Smooth muscle cell (in vitro differentiated cells): ENCODE data around the gene CYP20A1. TPM values are rescaled to one million over a fixed set of nuclear protein-coding genes. Genes with fewer than 3 reads are reported as not detected.
"Not testable (repeated sequence)": the region's sequence is repeated elsewhere in the genome, so short reads cannot be mapped to it uniquely, and the experiment has no call there.

ENCODE experiments used
- DNase-seq: peaks from one replicate; lab custom pipeline; 2025; ENCODE audit not compliant: unreplicated experiment; lab: John Stamatoyannopoulos, UW
- H2AFZ ChIP-seq: fragments of 200-600 bp; sonication (generic); 2 replicates; pipeline ENCODE4 v1.6.0; 2016; ENCODE audit warnings: antibody characterized with exemption, low read depth, mild to moderate bottlenecking
- H3F3A ChIP-seq: fragments of 200-600 bp; sonication (generic); 2 replicates; pipeline ENCODE4 v1.6.0; 2017; ENCODE audit warnings: antibody characterized with exemption, low read depth
- H3K27ac ChIP-seq: fragments of 200-600 bp; sonication (generic); 2 replicates; pipeline ENCODE4 v1.5.1; 2016; ENCODE audit warnings: low read depth, mild to moderate bottlenecking
- H3K27me3 ChIP-seq: fragments of 200-600 bp; sonication (generic); 2 replicates; pipeline ENCODE4 v1.6.1; 2016; ENCODE audit warnings: low read depth, mild to moderate bottlenecking
- H3K36me3 ChIP-seq: fragments of 200-600 bp; sonication (generic); 2 replicates; pipeline ENCODE4 v1.5.1; 2016; ENCODE audit warnings: low read depth
- H3K4me1 ChIP-seq: fragments of 200-600 bp; sonication (generic); 2 replicates; pipeline ENCODE4 v1.5.1; 2016; ENCODE audit warnings: low read depth
- H3K4me2 ChIP-seq: fragments of 200-600 bp; sonication (generic); 2 replicates; pipeline ENCODE4 v1.6.0; 2016; ENCODE audit warnings: mild to moderate bottlenecking
- H3K4me3 ChIP-seq: fragments of 200-600 bp; sonication (generic); 2 replicates; pipeline ENCODE4 v1.5.1; 2016; ENCODE audit warnings: mild to moderate bottlenecking
- H3K79me2 ChIP-seq: fragments of 200-600 bp; sonication (generic); 2 replicates; pipeline ENCODE4 v1.6.0; 2016; ENCODE audit warnings: low read depth, mild to moderate bottlenecking
- H3K9ac ChIP-seq: fragments of 200-600 bp; sonication (generic); 2 replicates; pipeline ENCODE4 v1.6.0; 2016; ENCODE audit warnings: low read depth
- H3K9me3 ChIP-seq: fragments of 200-600 bp; sonication (generic); replicated peaks from 2 replicates; pipeline ENCODE4 v1.5.1; 2016; ENCODE audit warnings: low read depth
- H4K20me1 ChIP-seq: fragments of 200-600 bp; sonication (generic); 2 replicates; pipeline ENCODE4 v1.6.0; 2016; ENCODE audit warnings: low read depth
- WGBS: methylation state at CpG from one replicate; pipeline ENCODE4 v1.1.7; 2016; ENCODE audit warnings: low lambda C conversion rate; 5-methylcytosine and 5-hydroxymethylcytosine counted together
- polyA plus RNA-seq: library from polyadenylated mRNA; unstranded; fragments of >200 nt; fragmentation: Nextera tagmentation; extraction: Ambion mirVana; gene quantifications from 2 replicates; pipeline ENCODE4 v1.2.1, GENCODE V29; 2016
- total RNA-seq: library from RNA; depleted of rRNA; stranded (reverse); fragments of >200 nt; gene quantifications from 2 replicates; pipeline ENCODE4 v1.2.3, GENCODE V29; 2014
- TF ChIP-seq, protein P1 (sequence below): fragments of 200-600 bp; sonication (generic); IDR thresholded peaks from 2 replicates; pipeline ENCODE4 v1.5.1; 2017; ENCODE audit warnings: borderline replicate concordance, mild to moderate bottlenecking, antibody characterized with exemption; ENCODE audit not compliant: insufficient read depth, poor library complexity, severe bottlenecking

The CYP20A1 gene
- total and polyA plus RNA-seq, 2 experiments from 2014 or later = 11.9 to 14.2 TPM

DNA sequence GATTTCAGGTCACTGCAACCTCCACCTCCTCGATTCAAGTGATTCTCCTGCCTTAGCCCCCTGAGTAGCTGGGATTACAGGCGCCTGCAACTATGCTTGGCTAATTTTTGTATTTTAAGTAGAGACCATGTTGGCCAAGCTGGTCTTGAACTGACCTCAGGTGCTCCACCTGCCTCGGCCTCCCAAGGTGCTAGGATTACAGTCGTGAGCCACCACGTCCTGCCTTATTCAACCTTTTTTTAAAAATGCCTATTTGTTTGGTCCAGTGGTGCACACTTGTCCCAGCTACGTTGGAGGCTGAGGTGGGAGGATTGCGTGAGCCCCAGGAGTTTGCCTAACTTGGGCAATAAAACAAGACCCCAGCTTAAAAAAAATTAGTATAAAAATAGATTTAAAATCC, 43.3 kb downstream of the CYP20A1 start:
- H3K9ac ChIP-seq = no peak overlapping the region
- WGBS = 98% methylated on average over 7 of the region's 7 CpGs
- no peak overlapping the region for H3K27ac ChIP-seq
- no peak overlapping the region for H3K4me2 ChIP-seq
- H3K4me3 ChIP-seq = no peak overlapping the region
- no peaks in the 10 kb centered on the region for H3F3A ChIP-seq
- no peaks in the 10 kb centered on the region for H4K20me1 ChIP-seq
- H3K4me1 ChIP-seq = no peaks in the 10 kb centered on the region
- no peak overlapping the region for H2AFZ ChIP-seq
- TF ChIP-seq, protein P1, sequence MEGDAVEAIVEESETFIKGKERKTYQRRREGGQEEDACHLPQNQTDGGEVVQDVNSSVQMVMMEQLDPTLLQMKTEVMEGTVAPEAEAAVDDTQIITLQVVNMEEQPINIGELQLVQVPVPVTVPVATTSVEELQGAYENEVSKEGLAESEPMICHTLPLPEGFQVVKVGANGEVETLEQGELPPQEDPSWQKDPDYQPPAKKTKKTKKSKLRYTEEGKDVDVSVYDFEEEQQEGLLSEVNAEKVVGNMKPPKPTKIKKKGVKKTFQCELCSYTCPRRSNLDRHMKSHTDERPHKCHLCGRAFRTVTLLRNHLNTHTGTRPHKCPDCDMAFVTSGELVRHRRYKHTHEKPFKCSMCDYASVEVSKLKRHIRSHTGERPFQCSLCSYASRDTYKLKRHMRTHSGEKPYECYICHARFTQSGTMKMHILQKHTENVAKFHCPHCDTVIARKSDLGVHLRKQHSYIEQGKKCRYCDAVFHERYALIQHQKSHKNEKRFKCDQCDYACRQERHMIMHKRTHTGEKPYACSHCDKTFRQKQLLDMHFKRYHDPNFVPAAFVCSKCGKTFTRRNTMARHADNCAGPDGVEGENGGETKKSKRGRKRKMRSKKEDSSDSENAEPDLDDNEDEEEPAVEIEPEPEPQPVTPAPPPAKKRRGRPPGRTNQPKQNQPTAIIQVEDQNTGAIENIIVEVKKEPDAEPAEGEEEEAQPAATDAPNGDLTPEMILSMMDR = no peak
- peaks cover 4% of the 10 kb centered on the region for H3K36me3 ChIP-seq
- no peaks in the 10 kb centered on the region for H3K9me3 ChIP-seq
- no peaks in the 10 kb centered on the region for H3K79me2 ChIP-seq
- DNase-seq = no peak
- no peaks in the 10 kb centered on the region for H3K27me3 ChIP-seq

DNA sequence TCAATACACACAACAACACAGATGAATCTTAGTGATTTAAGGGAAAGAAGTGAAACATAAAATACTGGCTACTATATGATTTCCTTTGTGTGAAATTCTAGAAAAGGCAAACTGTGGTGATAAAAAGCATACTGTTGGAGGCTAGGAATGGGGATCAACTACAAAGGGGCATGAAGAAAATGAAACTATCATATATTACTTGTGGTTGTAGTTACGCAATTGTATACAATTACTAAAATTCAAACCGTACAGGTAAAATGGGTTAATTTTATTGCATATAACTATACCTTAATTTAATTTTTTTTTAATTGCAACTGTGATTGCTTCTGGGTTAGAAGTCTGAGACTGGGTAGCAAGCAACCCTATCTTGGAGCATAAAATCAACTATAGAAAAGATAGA, 47.7 kb downstream of the CYP20A1 start:
- H3K79me2 ChIP-seq = no peaks in the 10 kb centered on the region
- H3K9ac ChIP-seq = no peak overlapping the region
- no peaks in the 10 kb centered on the region for H3K27me3 ChIP-seq
- TF ChIP-seq, protein P1 = no peak
- H3K36me3 ChIP-seq = no peaks in the 10 kb centered on the region
- H3K27ac ChIP-seq = no peak overlapping the region
- 97% methylated on average over 2 of the region's 2 CpGs for WGBS
- no peaks in the 10 kb centered on the region for H3F3A ChIP-seq
- H2AFZ ChIP-seq = no peak overlapping the region
- no peaks in the 10 kb centered on the region for H3K4me1 ChIP-seq
- no peaks in the 10 kb centered on the region for H4K20me1 ChIP-seq
- H3K9me3 ChIP-seq = no peaks in the 10 kb centered on the region
- no peak overlapping the region for H3K4me2 ChIP-seq
- no peak overlapping the region for H3K4me3 ChIP-seq
- DNase-seq = no peak

DNA sequence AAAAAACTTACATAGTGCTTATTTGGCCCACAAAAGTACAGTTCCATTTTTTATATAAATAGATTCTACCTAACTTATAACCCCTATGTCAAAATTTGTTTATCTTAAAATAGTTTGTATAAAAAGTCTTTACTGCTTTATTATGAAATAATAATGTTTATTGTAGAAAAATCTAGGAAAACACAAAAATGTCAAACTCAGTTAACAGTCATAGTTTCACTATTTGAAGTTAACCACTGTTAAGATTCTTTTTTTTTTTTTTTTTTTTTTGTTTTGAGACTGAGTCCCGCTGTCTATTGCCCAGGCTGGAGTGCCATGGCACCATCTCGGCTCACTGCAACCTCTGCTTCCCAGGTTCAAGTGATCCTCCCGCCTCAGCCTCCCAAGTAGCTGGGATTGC, 62.8 kb downstream of the CYP20A1 start:
- Histone ChIP-seq H3F3A (no peaks in the 10 kb centered on the region), H3K9ac (no peak overlapping the region), H3K79me2 (no peaks in the 10 kb centered on the region), H4K20me1 (no peaks in the 10 kb centered on the region), H3K4me3 (no peak overlapping the region), H3K9me3 (no peaks in the 10 kb centered on the region), H3K4me1 (no peaks in the 10 kb centered on the region), H3K4me2 (no peak overlapping the region), H3K36me3 (no peaks in the 10 kb centered on the region), H2AFZ (no peak overlapping the region), H3K27me3 (no peaks in the 10 kb centered on the region), H3K27ac (no peak overlapping the region)
- TF ChIP-seq, protein P1 = no peak
- DNase-seq = no peak
- whole genome bisulfite sequencing = 98% methylated on average over 3 of the region's 3 CpGs

DNA sequence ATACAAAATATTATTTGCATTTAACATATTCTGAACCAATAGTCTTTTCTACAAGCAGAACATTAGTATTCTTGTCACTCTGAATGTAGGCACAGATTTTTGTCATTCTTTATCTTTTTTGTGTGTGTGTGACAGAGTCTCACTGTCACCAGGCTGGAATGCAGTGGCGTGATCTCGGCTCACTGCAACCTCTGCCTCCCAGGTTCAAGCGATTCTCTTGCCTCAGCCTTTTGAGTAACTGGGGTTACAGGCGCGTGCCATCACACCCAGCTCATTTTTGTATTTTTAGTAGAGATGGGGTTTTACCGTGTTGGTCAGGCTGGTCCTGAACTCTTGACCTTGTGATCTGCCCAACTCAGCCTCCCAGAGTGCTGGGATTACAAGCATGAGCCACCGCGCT, 63.8 kb downstream of the CYP20A1 start:
- not testable (repeated sequence) for H2AFZ ChIP-seq, H3K9ac ChIP-seq, H3K36me3 ChIP-seq, H3K27ac ChIP-seq, H3K9me3 ChIP-seq, H3K27me3 ChIP-seq, H3K4me2 ChIP-seq, H3K4me3 ChIP-seq, H3K4me1 ChIP-seq, H3K79me2 ChIP-seq, DNase-seq, H4K20me1 ChIP-seq, H3F3A ChIP-seq
- WGBS = 93% methylated on average over 8 of the region's 8 CpGs
